ENCODE measurements around the gene BBS9.

The BBS9 gene

GRCh38 chr7:33190688-33191304 is 61.4 kb downstream of the BBS9 start:
- Histone ChIP-seq H3K4me2 (ENCODE audit: low read depth, low read length, poor library complexity, severe bottlenecking) (peak overlapping the region; percentile 37), H3K9me3 (ENCODE audit: insufficient read depth, low read length) (no peaks in the 10 kb centered on the region), H3F3A (ENCODE audit: insufficient read depth) (0 out of 2 replicates have a peak, but pooled peaks cover 7% of the 10 kb centered on the region), H3K79me2 (ENCODE audit: insufficient read depth, low read length) (no peaks in the 10 kb centered on the region), H3K9me2 (replicated peaks; ENCODE audit: insufficient read depth, low read length) (no peaks in the 10 kb centered on the region), H3K4me3 (ENCODE audit: insufficient read depth, low read length, poor library complexity, severe bottlenecking) (no peak overlapping the region), H2AFZ (ENCODE audit: low read depth, low read length, severe bottlenecking) (peak overlapping the region; percentile 1), H3K27ac (ENCODE audit: low read depth, low read length) (no peak overlapping the region), H3K36me3 (ENCODE audit: low read length) (no peaks in the 10 kb centered on the region), H3K27me3 (ENCODE audit: low read length) (no peaks in the 10 kb centered on the region), H3K9ac (ENCODE audit: low read length) (no peak overlapping the region), H4K20me1 (ENCODE audit: low read depth, low read length) (no peaks in the 10 kb centered on the region)
- TF ChIP-seq CTCF (IDR thresholded peaks at IDR 0.05; ENCODE audit: insufficient read depth, low read length, poor library complexity, severe bottlenecking) (no peak), EZH2phosphoT487 (conservative IDR thresholded peaks at IDR 0.05; ENCODE audit: low read length) (no peak)

GRCh38 chr7:33191340-33191739 is 62.0 kb downstream of the BBS9 start:
- Histone ChIP-seq H3K79me2 (ENCODE audit: insufficient read depth, low read length) (no peaks in the 10 kb centered on the region), H3K27ac (ENCODE audit: low read depth, low read length) (no peak overlapping the region), H3K9me3 (ENCODE audit: insufficient read depth, low read length) (no peaks in the 10 kb centered on the region), H3K36me3 (ENCODE audit: low read length) (no peaks in the 10 kb centered on the region), H2AFZ (ENCODE audit: low read depth, low read length, severe bottlenecking) (peak overlapping the region; percentile 1), H3K9me2 (replicated peaks; ENCODE audit: insufficient read depth, low read length) (no peaks in the 10 kb centered on the region), H3F3A (ENCODE audit: insufficient read depth) (0 out of 2 replicates have a peak, but pooled peaks cover 7% of the 10 kb centered on the region), H3K4me3 (ENCODE audit: insufficient read depth, low read length, poor library complexity, severe bottlenecking) (no peak overlapping the region), H3K27me3 (ENCODE audit: low read length) (no peaks in the 10 kb centered on the region), H4K20me1 (ENCODE audit: low read depth, low read length) (no peaks in the 10 kb centered on the region), H3K4me2 (ENCODE audit: low read depth, low read length, poor library complexity, severe bottlenecking) (peak overlapping the region; percentile 37), H3K9ac (ENCODE audit: low read length) (no peak overlapping the region)
- TF ChIP-seq CTCF (IDR thresholded peaks at IDR 0.05; ENCODE audit: insufficient read depth, low read length, poor library complexity, severe bottlenecking) = no peak
- no peak for TF ChIP-seq EZH2phosphoT487 (conservative IDR thresholded peaks at IDR 0.05; ENCODE audit: low read length)

- Histone ChIP-seq H3K4me2 (ENCODE audit: low read depth, low read length, poor library complexity, severe bottlenecking) (peak overlapping the region; percentile 47), H3K27ac (ENCODE audit: low read depth, low read length) (peak overlapping the region; percentile 61), H3K9me2 (replicated peaks; ENCODE audit: insufficient read depth, low read length) (no peaks in the 10 kb centered on the region), H3K9me3 (ENCODE audit: insufficient read depth, low read length) (no peaks in the 10 kb centered on the region), H3K36me3 (ENCODE audit: low read length) (no peaks in the 10 kb centered on the region), H3K79me2 (ENCODE audit: insufficient read depth, low read length) (no peaks in the 10 kb centered on the region), H3K9ac (ENCODE audit: low read length) (no peak overlapping the region), H2AFZ (ENCODE audit: low read depth, low read length, severe bottlenecking) (peak overlapping the region; percentile 57), H3K4me3 (ENCODE audit: insufficient read depth, low read length, poor library complexity, severe bottlenecking) (peak overlapping the region; percentile 2), H3K27me3 (ENCODE audit: low read length) (no peaks in the 10 kb centered on the region), H3F3A (ENCODE audit: insufficient read depth) (0 out of 2 replicates have a peak, but pooled peaks cover 7% of the 10 kb centered on the region), H4K20me1 (ENCODE audit: low read depth, low read length) (no peaks in the 10 kb centered on the region)
- TF ChIP-seq EZH2phosphoT487 (conservative IDR thresholded peaks at IDR 0.05; ENCODE audit: low read length) (no peak), CTCF (IDR thresholded peaks at IDR 0.05; ENCODE audit: insufficient read depth, low read length, poor library complexity, severe bottlenecking) (no peak)
These were observed 63.4 kb downstream of the BBS9 start for GRCh38 chr7:33192695-33193291.

Data from SU-DHL-6 (cell line).